Hepatocyte (in vitro differentiated cells): ENCODE data around the gene OS9.

ENCODE experiments used
- EZH2 ChIP-seq: fragments of 200-600 bp; sonication (generic); IDR thresholded peaks from 2 replicates; pipeline ENCODE4 v1.6.1; 2016; ENCODE audit warnings: antibody characterized with exemption, mild to moderate bottlenecking, borderline replicate concordance
- TF ChIP-seq, protein P1 (sequence below): fragments of 200-600 bp; sonication (generic); IDR thresholded peaks from 2 replicates; pipeline ENCODE4 v1.5.1; 2016; ENCODE audit warnings: antibody characterized with exemption, mild to moderate bottlenecking; ENCODE audit not compliant: poor library complexity

DNA sequence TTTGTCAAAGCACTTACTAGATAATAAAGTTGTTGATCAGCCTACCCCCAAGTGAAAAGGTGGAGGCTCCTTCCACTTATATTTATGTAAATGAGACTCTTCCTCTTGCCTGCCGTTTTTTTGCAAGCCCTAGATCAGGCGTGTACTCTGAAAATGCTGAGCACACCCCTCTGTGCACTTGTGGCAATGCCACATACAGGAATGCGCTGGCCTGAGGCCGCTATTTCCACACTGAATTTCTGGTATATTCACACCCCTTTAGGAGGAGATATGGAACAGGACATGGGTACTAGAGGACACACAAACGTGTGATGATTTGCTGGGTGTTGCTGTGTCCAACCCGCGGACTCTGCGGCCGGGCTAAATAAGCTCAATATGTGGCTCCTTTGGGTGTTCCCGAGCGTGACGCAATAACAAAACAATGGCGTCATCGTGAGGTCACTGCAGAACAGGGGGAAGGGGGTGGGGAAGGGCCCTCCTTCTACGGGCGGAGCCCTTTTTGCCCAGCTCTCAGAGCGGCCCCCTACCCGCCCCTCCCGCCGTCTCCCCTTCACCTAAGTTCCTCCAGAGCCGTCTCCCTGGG is 50.4 kb downstream of the OS9 start:
- TF ChIP-seq, protein P1, sequence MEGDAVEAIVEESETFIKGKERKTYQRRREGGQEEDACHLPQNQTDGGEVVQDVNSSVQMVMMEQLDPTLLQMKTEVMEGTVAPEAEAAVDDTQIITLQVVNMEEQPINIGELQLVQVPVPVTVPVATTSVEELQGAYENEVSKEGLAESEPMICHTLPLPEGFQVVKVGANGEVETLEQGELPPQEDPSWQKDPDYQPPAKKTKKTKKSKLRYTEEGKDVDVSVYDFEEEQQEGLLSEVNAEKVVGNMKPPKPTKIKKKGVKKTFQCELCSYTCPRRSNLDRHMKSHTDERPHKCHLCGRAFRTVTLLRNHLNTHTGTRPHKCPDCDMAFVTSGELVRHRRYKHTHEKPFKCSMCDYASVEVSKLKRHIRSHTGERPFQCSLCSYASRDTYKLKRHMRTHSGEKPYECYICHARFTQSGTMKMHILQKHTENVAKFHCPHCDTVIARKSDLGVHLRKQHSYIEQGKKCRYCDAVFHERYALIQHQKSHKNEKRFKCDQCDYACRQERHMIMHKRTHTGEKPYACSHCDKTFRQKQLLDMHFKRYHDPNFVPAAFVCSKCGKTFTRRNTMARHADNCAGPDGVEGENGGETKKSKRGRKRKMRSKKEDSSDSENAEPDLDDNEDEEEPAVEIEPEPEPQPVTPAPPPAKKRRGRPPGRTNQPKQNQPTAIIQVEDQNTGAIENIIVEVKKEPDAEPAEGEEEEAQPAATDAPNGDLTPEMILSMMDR = no peak
- no peak for TF ChIP-seq EZH2
